Activated naive CD4-positive, alpha-beta T cell treated with Interleukin-2 at 50 U/mL for 16 hours (primary cell): ENCODE data around the gene RRAS.
A peak's percentile ranks its signal among the peaks of the same experiment; 100 is the strongest.
"Not testable (repeated sequence)": the region's sequence is repeated elsewhere in the genome, so short reads cannot be mapped to it uniquely, and the experiment has no call there.

Source experiments
- DNase-seq: peaks from one replicate; pipeline ENCODE4 v3.0.0-alpha.2; 2020

RRAS gene

DNA sequence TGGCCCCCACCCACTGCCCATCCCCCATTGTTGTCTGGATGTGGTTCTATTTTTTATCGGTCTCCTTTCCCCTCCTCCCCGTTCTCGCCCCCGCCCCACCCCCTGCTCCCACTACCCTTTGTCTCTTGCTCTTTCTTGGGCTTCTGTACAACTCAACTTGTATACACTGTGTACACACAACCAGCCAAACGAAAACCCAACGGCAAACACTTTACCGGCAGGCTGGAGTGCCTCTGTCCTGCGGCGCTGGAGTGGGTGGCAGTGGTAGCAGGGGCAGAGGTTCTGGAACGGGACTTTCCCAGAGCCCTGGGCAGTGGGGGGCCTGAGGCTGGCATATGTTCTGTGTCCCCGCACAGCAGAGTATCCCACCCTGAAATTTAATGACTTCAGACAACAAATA is 13.7 kb downstream of the RRAS start:
- DNase-seq, result no peak

DNA sequence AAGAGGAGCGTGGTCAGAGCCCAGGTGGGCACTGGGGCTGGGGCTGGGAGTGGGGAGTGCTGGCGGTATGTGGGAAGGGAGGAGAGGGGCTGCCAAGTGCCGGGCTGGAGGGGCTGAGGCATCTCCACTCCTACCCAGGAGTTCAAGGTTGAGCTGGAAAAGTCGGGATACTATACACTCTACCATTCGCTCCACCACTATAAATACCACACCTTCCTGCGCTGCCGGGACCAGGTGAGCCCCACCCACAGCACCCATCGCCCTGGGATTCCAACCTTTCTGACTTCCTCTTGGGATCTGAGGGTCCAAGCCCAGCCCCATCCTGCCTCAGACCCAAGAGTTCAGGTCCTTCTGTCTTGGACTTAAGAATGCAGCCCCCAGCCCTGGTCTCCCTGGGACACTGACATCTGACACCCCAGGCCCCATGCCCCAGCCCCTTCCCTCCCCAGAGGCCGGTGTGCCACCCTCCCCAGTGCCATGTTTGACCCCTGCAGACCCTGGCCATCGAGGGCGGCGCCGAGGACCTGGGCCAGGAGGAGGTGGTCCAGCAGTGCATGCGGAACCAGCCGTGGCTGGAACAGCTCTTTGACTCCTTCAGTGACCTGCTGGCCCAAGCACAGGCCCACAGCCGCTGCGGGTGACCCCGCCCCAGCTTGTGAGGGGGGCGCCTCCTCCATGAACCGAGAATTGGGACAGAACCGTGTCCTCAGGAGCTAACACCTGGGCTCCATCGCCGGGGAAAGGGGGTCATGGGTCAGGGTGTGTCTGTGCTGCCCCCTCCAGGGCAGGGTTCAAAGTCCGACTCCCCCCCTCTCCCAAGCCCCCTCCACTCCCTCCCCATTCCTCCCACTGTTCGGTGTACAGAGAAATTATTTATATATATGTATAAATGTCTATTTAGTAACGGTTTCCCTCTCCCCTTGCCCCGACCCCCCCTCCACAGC is 14.7 kb downstream of the RRAS start:
- no peak for DNase-seq

DNA sequence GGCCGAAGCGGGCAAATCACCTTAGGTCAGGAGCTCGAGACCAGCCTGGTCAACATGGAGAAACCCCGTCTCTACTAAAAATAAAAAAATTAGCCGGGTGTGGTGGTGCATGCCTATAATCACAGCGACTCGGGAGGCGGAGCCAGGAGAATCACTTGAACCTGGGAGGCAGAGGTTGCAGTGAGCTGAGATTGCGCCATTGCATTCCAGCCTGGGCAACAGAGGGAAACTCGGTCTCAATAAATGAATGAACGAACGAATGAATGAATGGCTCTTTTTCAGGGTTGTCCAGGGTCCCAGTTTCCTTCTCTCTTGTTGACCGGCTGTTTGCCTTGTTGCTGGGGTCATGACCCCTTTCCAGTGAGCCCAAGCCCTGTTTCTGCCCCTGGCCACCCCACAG is 22.1 kb downstream of the RRAS start:
- not testable (repeated sequence) for DNase-seq

DNA sequence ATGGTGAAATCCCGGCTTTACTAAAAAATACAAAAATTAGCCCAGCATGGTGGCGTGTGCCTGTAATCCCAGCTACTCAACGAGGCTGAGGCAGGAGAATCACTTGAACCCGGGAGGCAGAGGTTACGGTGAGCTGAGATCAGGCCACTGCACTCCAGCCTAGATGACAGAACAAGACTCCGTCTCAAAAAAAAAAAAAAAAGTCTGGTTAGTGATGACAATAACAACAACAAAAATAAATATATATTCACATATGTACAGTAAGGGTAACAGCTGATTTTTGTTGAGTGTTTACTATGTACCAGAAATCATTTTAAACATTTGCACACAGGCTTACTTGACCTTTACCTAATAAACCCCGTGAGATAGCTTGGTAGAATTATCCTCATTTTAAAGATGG is 23.0 kb downstream of the RRAS start:
- no peak for DNase-seq

DNA sequence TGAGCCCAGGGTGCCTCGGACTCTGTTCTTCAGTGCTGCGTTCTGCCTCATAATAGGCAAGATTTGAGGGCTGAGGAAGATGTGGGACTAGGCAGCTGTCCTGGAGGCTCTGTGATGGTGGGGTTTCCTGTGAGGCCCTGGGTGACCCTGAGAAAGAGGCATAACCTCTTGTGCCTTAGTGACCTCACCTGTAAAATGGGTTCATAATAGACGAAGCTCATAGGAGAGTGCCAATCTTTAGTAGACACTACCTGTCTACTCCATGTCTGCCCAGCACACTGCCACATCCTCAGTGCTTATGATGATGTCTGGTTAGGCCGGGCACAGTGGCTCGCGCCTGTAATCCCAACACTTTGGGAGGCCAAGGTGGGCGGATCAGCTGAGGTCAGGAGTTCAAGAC is 23.4 kb downstream of the RRAS start:
- DNase-seq, result no peak

DNA sequence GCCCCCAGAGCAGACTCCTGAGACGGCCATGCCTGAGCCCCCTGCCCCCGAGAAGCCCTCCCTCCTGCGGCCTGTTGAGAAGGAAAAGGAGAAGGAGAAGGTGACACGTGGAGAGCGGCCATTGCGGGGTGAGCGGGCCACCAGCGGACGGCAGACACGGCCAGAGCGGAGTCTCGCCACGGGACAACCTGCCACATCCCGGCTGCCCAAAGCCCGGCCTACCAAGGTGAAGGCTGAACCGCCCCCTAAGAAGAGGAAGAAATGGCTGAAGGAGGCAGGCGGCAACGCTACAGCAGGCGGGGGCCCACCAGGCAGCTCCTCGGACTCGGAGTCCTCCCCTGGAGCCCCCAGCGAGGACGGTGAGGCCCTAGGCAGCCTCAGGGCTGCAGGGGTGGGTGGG is 24.1 kb downstream of the RRAS start:
- DNase-seq, result no peak

DNA sequence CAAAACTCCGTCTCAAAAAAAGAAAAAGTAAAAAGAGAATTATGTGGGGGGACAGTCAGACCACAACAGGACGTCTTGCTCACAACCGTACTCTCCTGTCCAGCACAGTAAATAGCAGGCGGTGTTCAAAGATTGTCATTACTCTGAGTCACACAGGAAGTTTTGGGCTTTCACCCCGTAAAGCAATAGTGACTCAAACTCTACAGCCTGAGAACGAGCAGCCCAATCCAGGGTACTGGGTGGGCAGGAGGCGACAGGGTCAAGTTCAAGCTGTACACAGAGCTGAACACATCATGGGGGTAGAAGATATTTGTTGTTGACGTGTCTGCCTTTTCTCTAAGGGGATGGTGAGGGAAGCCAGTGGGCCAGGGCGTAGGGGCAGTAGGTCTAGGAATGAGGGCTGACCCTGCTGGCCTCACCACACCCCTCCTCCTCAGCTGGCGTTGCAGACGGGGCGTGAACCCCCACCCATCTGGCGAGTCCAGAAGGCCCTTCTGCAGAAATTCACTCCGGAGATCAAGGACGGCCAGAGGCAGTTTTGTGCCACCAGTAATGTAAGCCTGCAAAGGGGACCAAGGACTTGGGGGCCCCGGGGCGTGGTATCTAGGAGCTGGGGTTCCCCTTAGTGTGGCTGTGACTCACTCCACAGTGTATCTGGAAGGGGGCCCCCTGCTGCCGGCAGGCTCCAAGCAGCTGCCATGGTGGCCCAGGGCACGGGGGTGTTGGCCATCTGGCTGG is 25.7 kb downstream of the RRAS start:
- peak; percentile 30 for DNase-seq

DNA sequence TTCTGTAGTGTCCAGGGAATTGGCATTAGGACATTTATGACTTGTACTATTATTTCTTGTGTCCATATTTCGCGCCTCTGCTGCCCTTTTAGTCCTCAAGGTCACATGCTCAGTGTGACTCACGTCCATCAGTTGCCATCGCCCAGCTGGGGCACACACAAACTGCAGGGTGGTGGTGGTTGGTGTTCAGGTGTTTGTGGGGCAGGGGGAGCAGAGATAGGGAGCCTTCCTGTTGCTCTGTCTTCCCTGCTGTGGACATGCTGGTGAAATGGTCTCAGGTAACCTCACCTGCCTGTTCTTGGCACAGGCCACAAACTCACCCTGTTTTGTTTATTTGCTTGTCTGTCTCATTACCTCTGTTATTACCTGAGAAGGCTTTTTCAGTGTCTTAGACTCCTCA is 26.6 kb downstream of the RRAS start:
- no peak for DNase-seq

DNA sequence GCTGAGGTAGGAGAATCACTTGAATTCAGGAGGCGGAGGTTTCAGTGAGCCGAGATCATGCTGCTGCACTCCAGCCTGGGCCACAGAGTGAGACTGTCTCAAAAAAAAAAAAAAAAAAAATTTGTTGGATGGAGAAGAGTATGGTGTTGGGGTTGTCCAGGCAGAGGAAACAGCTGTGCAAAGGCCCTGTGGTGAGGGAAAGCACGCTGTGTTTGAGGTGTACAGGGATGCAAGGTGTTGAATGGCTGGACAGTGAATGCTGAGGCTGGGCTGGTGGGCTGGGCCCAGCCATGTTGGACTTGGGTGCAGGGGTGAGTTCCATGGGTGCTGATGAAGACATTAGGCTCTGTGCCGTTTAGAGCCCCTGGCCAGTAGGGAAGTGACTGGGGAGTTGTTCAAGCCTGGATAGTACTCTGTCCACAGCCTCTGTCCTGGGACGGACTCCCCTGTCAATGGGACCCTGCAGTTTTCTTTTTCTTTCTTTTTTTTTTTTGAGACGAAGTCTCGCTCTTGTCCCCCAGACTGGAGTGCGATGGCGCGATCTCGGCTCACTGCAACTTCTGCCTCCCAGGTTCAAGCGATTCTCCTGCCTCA is 30.3 kb downstream of the RRAS start:
- no peak for DNase-seq

DNA sequence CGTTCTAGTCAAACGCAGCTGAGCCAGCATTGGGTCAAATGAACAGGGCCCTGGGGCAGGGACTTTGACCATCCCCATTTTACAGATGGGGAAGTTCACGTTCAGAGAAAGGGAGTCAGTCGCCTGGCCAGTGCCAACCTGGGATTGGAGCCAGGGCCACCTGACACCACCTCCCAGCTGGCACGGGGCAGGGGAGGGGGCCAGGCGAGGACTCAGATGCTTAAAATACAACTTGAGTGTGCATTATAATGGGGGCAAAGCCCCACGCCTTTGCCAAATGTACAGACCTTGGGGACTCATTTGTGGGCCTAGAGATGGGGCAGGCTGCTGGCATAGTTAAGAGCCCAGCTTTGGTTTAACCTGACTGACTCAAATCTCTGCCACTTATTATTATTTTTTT is 34.3 kb downstream of the RRAS start:
- no peak for DNase-seq

DNA sequence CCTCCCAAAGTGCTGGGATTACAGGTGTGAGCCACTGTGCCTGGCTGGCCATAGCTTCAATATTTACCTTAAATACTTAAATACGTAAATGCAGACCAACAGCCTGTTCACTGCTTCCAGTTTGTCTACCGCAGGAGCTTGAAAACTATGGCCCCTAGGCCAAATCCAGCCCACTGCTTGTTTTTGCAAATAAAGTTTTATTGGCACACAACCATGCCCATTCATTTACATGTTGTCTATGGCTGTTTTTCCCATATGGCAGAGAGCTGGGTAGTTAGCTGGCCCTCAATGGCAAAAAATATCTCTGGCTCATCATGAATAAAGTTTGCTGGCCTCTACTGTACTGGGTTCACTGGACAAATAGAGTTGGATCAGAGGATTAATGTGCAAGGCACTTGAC is 37.1 kb downstream of the RRAS start:
- no peak for DNase-seq

DNA sequence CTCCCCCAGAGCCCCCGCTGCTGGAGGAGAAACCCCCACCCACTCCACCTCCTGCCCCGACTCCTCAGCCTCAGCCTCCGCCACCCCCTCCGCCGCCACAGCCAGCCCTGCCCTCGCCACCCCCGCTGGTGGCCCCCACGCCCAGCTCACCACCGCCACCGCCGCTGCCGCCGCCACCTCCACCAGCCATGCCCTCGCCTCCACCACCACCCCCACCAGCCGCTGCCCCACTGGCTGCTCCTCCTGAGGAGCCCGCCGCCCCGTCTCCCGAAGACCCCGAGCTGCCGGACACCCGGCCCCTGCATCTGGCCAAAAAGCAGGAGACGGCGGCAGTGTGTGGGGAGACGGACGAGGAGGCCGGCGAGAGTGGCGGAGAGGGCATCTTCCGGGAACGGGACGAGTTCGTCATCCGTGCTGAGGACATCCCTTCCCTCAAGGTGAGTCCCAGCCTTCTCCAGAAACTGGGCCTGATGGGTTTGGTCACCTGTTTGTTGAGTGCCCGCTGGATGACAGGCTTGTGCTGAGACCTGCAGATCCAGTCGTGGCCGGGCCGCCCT is 38.4 kb downstream of the RRAS start:
- no peak for DNase-seq

DNA sequence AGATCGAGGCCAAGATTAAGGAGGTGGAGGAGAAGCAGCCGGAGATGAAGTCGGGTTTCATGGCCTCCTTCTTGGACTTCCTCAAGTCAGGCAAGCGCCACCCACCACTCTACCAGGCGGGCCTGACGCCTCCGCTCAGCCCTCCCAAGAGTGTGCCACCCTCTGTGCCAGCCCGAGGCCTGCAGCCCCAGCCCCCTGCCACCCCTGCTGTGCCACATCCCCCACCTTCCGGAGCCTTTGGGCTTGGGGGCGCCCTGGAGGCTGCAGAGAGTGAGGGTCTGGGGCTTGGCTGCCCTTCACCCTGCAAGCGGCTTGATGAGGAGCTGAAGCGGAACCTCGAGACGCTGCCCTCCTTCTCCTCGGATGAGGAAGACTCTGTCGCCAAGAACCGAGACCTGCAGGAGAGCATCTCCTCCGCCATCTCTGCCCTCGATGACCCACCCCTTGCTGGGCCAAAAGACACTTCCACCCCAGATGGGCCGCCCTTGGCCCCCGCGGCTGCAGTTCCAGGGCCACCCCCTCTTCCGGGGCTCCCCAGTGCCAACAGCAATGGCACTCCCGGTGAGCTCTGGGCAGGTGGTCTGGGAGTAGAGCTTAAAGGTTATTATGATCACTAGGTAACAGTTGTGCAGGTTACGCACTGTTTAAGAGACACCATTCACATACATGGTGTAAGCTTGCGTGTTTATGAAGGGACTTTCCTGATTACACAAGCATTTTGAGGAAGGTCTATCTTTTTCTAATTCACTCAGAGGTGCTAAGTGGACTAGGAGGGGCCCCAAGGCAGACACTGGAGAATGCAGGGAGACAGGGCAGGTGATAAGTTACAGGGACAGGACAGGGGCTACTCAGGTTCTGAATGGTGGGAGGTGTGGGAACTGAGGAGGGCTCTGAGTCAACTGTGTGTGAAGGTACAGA is 40.3 kb downstream of the RRAS start:
- no peak for DNase-seq

DNA sequence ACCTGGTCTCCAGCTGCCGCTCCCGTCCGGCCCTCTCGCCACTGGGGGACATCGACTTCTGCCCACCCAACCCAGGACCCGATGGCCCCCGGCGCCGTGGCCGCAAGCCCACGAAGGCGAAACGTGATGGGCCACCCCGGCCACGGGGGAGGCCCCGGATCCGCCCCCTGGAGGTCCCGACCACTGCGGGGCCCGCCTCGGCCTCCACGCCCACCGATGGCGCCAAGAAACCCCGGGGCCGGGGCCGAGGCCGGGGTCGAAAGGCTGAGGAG is 42.3 kb downstream of the RRAS start:
- DNase-seq, result no peak

DNA sequence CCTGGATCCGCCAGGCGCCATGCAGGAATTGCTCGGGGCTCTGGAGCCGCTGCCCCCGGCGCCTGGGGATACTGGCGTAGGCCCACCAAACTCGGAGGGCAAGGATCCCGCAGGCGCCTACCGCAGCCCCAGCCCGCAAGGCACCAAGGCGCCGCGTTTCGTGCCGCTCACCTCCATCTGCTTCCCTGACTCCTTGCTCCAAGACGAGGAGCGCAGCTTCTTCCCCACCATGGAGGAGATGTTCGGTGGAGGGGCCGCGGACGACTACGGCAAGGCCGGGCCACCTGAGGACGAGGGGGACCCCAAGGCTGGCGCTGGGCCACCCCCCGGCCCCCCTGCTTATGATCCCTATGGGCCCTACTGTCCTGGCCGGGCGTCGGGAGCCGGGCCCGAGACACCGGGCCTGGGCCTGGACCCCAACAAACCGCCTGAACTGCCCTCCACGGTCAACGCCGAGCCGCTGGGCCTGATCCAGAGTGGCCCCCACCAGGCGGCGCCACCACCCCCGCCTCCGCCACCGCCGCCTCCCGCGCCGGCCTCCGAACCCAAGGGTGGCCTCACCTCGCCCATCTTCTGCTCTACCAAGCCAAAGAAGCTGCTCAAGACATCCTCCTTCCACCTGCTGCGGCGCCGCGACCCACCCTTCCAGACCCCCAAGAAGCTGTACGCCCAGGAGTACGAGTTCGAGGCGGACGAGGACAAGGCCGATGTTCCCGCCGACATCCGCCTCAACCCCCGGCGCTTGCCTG is 42.8 kb downstream of the RRAS start:
- no peak for DNase-seq

DNA sequence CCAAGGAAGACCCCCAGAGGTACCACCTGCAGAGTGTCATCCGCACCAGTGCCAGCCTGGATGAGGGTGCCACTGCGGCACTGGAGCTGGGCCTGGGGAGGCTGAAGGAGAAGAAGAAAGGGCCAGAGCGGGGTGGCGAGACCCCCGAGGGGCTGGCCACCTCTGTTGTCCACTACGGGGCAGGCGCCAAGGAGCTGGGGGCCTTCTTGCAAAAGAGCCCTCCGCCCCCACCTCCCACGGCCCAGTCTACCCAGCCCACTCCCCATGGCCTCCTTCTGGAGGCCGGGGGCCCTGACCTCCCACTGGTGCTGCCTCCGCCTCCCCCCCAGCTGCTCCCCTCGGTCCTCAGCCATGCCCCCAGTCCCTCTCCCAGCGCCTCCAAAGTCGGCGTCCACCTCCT is 43.5 kb downstream of the RRAS start:
- no peak for DNase-seq

DNA sequence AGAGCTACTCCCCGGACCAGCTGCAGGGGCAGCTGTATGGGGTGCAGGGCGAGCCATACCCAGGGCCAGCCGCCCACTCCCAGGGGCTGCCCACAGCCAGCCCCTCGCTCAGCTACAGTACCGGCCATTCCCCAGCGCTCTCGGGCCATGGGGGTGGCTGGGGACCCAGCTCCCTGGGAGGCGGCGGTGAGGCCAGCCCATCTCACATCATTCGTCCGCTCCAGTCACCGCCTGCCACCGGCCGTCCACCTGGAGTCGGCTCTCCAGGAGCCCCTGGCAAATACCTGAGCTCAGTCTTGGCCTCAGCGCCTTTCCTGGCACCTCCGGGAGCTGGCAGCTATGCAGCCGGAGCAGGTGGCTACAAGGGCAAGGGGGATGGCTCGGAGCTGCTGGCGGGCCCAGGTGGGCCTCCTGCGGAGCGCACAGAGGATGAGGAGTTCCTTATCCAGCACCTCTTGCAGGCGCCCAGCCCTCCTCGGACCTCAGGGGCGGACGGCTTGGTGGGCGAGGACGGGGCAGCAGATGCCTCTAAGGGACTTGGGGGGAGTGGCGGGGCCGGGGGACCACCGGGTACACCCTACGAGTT is 44.0 kb downstream of the RRAS start:
- no peak for DNase-seq

DNA sequence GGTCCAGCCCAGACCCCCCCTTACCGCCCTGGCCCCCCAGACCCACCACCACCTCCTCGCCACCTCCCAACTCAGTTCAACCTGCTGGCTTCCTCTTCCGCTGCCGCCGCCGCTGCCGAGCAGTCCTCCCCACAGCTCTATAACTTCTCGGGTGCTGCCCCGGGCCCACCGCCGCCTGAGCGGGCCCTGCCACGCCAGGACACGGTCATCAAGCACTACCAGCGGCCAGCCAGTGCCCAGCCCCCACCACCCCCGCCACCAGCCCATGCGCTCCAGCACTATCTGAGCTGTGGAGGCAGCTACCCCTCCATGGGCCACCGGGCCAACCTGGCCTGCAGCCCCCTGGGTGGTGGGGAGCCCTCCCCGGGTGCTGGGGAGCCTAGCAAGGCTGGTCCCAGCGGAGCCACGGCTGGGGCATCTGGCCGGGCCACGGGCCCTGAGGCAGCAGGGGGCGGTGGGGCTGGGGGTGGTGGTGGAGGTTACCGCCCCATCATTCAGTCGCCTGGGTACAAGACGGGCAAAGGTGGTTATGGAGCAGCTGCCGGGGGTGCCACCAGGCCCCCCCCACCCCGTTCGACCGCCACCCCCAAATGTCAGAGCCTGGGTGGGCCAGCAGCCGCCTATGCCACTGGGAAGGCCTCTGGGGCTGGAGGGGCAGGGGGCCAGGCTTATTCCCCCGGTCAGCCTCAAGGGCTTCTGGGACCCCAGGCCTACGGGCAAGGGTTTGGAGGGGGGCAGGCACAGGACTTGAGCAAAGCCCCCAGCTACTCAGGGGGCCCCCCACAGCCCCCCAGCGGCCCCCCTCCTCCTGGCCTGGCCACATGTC is 44.7 kb downstream of the RRAS start:
- DNase-seq, result no peak

DNA sequence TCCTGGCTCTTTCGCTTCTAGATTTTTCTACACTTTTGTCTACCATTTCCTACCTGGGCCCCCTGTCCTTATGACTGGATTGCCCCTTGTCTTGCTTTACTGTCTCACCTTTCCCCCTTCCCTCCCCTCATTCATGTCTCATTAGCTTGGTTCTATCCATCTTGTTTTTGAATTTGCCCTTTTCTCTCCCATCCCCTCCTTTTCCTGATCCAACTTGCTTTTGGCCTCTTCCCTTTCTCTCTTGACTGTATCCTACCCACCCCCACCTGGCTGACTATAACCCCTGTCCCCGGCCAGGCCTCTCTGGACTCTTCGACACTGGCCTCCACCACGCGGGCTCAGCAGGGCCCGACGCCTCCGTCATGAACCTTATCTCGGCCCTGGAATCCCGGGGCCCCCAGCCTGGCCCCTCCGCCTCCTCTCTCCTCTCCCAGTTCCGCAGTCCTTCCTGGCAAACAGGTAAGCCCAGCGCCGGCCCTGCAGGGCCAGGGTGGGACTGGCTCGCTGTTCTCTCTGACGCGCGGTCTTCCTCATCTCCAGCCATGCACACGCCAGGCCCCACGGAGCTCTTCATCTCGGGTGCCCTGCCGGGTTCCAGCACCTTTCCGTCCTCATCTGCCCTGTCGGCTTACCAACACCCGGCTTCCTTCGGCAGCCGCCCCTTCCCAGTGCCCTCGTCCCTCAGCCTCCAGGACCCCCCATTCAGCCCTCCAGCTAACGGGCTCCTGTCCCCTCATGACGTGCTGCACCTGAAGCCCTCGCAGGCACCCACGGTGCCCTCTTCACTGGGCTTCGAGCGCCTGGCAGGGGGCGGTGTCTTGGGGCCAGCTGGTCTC is 45.6 kb downstream of the RRAS start:
- DNase-seq, result no peak
